Activated CD4-positive, CD25-positive, alpha-beta regulatory T cell (primary cell): ENCODE measurements around the gene ORAI3.
A peak's percentile ranks its signal among the peaks of the same experiment; 100 is the strongest.

Source experiments
- DNase-seq, 4 experiments: peaks; one replicate each; lab custom pipeline; 2025; lab: John Stamatoyannopoulos, UW

Gene ORAI3

DNA sequence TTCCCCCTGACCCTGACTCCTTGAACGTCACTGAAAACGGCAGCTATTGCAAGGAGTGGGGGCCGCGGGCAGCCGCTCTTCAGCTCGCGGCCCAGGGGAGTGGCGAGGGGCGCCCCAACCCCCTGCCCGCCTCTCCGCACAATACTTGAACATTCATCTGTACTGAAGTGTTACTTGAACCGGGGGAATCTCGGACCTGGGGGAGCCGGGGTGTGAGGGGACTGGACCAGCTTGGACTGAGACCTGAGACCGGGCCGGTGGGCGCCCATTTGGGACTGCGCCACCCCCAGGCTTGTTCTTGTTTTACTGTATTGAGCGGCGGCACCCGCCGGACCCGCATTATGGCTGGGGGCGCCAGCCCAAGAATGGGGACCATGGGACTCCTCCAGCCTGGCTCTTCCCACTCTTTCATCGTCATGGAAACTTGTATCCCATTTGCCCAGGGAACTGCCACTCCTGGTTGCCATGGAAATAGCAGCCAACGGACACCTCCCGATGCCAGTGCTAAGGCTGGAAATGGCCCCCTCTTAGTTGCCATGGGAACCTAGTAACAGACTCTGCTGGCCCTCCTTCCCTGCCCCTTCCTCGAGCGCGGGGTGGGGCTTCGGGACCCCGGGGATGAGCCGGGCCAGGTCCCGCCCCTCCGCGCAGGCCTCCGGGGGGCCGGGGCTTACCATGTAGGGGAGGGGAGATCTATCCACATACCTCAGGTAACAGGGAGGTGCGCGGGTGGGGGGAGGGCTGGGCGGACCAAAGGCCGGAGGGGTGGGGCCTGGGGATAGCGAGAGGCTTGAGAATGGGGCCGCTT, 805 bp upstream of the ORAI3 start:
- DNase-seq: no peak

DNA sequence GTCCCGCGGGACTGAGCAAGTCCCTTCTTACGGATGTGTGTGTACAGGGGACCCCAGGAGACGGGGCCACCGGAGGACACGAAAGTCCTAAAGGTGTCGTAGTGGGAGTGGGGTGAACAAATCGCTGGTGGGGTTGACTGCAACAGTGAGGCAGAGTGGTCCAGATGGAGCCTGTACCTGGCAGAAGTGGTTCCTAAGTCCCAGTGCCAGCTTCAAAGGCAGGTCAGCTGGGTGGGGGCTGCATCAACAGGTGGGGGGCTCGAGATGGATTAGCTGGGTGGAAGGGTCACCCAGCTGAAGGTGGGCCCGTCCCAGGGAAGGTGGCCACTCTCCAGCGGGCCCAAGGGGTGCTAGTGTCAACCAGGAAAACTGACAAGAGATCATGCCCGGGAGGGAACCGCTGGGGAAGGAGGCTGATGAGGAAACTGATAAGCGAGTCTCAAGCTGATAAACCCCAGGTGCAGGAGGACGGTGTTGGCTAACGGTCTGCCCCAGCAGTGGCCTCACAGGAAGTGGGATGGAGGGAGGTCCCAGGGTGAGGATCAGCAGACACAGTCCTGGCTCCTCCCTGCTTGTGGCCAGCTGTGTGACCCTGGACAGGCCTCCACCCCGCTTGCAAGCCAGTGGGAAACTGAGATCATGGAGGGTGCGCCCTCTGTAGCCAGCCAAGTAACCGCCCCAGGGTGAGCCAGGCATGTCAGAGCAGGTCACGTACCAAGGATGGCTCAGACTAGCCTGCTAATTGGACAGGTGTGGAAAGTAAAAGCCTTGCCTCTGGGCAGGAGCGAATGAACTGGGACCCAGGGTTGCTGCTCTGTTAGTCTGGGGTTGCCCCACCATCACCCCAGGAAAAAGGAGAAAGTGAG, 1.0 kb downstream of the ORAI3 start:
- DNase-seq: no peak

DNA sequence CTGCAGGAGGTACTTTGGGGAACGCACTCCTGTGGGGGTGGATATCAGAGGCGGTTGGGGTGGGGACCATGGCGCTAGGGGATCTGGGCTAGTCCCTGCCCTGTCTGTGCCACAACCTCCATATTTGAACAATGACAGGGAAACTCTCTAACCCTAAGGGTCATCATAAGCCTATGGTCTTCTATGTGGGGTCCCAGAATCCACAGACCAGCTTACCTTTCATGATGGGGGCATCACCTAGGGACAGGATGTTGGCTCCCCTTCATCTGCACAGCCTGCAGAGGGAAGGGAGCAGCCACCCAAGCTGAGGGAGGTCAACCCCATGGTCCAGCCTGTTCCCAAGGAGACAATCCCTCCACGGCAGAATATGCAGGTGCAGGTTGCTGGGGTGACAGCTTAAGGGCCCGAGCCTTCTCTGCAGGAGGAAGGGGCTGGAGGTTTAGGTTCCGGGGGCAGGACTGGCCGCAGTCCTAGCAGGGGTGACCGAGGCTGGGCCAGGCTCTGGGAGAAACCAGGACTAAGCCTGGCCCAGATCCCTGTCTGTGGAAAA, 1.7 kb downstream of the ORAI3 start:
- DNase-seq: no peak

DNA sequence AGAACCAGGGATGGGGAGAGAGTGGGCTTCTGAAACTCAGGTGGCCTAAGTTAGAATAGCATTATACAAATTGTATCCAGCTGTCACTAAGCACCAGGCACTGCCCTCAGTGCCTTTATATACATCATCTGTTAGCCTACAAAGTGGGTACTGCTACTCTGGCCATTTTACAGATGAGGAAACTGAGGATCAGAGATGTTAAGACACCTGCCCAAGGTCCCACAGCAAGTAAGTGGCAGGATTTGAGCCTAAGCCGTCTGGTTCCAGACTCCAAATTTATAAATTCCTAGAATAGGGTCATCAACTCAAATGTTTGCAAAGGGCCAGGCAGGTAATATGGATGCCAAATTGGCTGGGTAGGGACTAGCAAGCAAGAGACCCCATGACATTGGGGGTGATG, 2.3 kb downstream of the ORAI3 start:
- no peak for DNase-seq

DNA sequence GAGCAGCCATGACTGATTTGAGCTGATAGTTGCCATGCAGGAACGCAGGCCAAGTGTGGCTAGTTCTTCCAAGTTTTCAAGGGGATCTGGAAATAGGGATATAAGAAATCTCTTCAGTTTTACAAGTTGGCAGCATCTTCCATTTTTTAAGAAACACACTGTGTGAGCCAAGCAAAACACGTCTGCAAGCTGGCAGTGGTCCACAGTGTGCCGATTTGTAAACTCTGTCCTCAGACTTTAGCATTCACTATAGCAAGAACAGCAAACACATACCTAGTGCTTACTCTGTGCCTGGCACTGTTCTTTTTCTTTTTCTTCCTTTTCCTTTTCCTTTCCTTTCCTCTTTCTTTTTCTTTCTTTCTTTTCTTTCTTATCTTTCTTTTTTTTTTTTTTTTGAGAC, 2.9 kb downstream of the ORAI3 start:
- DNase-seq: no peak

DNA sequence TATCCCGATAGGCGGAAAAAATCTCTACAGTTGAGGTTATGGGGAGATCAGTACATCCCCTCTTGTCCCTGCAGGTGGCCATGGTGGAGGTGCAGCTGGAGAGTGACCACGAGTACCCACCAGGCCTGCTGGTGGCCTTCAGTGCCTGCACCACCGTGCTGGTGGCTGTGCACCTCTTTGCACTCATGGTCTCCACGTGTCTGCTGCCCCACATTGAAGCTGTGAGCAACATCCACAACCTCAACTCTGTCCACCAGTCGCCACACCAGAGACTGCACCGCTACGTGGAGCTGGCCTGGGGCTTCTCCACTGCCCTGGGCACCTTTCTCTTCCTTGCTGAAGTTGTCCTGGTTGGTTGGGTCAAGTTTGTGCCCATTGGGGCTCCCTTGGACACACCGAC, 4.2 kb downstream of the ORAI3 start:
- DNase-seq: no peak

DNA sequence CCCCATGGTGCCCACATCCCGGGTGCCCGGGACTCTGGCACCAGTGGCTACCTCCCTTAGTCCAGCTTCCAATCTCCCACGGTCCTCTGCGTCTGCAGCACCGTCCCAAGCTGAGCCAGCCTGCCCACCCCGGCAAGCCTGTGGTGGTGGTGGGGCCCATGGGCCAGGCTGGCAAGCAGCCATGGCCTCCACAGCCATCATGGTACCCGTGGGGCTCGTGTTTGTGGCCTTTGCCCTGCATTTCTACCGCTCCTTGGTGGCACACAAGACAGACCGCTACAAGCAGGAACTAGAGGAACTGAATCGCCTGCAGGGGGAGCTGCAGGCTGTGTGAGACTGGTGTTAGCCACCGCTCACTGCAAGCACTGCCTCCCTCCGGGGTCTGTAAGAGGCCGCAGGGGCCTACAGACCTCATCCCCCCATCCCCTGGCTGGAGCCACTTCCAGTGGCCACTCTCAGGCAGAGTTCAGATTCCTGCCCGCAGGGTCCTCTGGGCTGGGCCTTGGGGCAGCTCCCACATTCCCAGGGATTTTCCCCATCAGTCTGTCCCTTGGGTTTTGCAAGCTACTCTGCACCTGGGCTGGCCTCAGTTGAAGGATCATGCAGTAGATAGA, 4.8 kb downstream of the ORAI3 start:
- DNase-seq: peak; percentile 16 to 40 (median 18)

DNA sequence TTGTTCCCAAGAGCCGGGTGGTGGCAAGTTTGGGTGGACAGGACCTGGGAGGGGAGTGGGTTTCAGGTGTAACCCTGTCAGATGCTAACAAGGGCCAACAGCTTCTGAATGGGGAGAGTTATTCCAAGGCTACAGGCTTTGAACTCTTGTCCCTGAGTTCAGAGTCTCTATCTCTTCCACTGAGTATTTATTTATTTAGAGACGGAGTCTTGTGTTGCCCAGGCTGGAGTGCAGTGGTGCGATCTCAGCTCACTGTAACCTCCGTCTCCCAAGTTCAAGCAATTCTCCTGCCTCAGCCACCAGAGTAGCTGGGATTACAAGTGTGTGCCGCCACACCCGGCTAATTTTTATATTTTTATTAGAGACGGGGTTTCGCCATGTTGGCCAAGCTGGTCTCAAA, 6.1 kb downstream of the ORAI3 start:
- DNase-seq: no peak

DNA sequence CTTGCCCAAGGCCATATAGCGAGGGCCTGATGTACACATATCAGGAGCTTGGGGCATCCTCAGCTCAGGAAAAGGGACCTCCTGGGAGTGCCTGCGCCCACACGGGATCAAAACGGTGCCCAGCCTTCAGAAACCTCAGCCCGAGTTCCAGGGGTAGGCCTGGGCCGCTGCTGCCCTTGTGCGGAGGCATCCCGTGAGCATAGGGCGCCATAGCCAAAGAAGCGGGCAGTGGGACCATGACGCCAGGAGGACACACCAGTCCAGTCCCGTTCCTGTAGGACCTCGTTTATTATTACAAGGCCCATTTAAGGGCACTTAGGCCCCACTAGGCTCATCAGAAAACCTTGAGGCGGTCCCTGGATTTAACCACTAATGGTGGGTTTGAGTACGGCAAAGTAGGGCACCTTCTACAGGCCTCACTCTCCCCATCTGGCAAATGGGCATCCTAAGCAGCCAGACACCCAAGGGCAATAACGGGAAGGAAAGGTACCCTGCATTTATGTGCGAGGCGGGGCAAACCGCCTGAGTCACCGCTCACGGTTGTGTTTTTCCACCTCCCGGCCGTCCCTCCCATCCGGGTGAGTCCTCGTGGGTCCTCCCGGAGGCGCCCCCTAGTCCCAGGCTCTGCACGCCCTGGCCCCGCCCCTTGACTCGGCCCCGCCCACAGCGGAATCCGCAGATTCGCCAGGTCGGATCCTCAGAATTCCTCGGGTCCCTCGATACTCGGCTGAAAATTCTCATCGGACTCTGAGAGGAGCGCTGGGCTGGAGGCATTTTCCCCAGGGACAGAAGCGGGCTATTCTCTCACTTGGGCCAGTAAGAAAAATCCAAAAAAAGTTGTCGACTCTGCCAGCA, 8.0 kb downstream of the ORAI3 start:
- DNase-seq: peak; percentile 61 to 86 (median 77)

DNA sequence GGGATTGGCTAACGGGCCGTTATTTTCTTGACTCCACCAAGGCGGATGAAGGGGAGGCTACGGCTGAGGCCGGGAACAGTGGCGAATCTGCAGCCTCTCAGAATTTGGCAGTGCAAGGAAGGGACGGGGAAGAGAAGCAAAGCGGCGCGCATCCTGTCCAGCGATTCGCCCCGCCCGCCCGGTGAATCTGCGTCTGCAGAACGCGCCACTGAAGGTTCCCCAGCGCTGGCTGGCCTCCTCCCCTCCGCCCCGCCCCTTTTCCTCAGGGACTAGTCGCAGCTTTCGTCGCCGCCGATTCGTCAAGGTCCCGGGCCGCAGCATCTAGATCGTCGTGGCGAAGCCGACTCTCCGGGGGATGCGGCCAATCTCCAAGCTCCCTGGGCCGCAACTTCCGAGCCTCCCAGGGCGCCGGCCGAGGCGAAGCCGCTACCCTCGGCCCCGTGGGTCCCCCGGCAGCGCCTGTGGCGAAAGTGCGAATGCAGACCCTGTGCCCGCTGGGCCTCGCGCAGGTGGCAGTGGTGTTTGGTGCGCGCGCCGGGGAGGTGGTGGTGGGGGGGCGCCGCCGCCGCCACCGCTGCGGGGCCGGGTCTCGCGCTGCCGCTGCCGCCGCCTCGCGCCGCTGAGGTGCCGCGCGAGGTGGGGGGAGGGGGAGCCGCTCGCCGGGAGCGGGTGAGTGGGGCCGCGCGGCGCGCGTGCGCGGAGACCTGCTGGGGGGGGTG, 8.7 kb downstream of the ORAI3 start, which contains the start of gene SETD1A:
Gene SETD1A, plus strand, starts transcription at position 299 of the 719 bp plus-strand sequence. CDS start 978 bp downstream, outside the sequence.
- peak; percentile 89 to 97 (median 96) for DNase-seq

DNA sequence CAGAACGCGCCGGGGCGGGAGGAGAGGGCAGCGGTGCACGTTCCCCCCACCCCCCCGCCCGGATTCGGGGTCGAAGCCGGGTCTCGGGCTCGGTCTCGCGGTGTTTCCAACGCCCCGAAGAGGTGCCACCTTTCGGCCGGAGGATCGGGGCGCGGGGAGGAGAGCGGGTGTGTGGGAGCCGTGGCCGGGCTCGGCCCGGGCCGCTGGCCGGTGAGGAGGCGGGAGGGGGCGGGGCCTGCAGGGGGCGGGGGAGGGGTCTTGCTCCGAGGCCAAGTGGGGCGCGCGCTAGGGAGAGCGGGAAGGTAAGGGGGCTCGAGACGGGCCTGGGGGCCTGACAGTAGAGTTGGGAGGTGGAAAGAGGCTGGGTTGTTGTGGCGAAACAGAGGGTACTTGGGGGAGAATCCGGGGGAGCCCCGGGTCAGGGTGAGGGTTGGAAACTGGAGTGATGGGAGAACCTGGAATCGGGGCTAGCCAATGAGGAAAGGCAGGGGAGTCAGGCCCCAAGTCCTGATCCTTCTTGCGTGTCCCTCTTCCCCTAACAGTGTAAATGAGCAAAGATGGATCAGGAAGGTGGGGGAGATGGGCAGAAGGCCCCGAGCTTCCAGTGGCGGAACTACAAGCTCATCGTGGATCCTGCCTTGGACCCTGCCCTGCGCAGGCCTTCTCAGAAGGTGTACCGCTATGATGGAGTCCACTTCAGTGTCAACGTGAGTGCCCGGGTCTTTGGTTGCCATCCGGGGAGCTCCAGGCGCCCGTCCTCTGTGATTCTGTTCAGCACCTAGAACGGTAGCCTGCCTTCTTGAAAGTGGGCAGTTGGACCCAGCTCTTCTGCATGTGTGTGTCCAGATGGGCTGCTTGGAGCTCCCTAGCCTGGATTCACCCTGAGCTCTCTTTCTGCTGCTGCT, 9.6 kb downstream of the ORAI3 start:
- no peak for DNase-seq

DNA sequence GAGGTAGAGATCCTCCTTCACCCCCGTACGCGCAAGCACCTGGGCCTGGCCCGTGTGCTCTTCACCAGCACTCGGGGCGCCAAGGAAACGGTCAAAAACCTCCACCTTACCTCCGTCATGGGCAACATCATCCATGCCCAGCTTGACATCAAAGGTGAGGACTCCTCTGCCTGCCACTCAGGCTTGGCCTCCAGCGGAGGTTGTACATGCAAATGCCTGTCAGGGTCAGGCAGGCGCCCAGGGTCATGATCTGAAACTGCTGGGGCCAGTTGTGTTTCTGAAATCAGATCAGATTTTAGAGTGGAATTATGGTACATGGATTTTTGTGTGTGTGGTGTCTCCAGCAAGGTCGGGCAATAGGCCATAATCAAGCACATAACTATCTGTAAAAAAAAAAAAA, 12.5 kb downstream of the ORAI3 start:
- DNase-seq: no peak

DNA sequence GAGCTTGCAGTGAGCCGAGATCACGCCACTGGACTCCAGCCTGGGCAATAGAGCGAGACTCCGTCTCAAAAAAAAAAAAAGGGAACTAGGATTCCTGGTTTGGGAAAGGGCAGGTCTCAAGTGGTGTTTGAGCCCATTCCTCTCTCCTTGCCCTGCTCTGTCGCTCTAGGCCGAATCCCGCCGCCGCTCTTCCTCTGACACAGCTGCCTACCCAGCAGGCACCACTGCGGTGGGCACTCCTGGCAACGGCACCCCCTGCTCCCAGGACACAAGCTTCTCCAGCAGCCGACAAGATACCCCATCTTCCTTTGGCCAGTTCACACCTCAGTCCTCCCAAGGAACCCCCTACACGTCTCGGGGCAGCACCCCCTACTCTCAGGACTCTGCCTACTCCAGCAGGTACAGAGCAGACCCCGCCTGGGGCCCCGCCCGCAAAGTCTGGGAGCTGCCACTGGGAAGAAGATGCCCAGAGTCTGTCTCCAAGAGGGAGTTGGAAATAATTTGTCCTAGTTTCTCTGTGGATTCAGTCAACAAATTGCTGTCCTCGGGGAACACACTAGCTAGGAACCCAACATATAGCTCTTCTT, 15.2 kb downstream of the ORAI3 start:
- no peak for DNase-seq

DNA sequence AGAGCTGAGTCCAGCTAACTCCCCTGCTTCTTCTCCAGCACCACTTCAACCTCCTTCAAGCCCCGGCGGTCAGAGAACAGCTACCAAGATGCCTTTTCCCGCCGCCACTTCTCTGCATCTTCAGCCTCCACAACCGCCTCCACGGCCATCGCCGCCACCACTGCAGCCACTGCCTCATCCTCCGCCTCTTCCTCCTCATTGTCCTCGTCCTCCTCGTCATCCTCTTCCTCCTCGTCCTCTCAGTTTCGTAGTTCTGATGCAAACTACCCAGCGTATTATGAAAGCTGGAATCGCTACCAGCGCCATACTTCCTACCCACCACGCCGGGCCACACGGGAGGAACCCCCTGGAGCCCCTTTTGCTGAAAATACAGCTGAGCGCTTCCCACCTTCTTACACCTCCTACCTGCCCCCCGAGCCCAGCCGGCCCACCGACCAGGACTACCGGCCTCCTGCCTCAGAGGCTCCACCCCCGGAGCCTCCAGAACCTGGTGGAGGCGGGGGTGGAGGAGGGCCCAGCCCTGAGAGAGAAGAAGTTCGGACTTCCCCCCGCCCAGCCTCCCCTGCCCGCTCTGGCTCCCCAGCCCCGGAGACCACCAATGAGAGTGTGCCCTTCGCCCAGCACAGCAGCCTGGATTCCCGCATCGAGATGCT, 15.8 kb downstream of the ORAI3 start:
- no peak for DNase-seq

DNA sequence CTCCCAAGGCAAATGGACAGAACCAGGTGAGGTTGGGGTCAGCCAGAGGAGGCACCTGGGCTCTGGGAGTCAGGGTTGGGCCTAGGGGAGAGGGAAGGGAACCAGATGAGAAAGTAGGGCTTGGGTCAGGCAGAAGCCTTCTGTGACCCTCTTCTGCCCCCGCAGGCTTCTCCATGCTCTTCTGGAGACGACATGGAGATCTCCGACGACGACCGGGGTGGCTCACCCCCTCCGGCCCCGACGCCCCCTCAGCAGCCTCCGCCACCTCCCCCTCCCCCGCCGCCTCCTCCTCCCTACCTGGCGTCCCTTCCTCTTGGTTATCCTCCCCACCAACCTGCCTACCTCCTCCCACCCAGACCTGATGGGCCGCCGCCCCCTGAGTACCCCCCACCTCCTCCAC, 16.6 kb downstream of the ORAI3 start:
- no peak for DNase-seq

DNA sequence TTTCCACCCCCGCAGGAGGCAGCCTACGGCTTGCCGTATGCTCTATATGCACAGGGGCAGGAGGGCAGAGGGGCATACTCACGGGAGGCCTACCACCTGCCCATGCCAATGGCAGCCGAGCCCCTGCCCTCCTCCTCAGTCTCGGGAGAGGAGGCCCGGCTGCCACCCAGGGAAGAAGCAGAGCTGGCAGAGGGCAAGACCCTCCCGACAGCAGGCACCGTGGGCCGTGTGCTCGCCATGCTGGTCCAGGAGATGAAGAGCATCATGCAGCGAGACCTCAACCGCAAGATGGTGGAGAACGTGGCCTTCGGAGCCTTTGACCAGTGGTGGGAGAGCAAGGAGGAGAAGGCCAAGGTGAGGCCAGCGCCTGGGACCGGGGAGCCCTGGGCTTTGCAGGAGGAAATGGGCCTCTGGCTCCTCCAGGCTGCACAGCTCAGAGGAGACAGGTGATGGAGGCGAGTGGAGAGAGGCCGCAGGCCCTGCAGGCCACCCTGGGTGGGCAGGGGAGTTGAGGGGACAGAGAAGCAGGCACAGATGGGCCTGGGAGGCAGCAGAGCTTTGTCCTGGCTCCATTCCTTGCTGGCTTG, 17.3 kb downstream of the ORAI3 start:
- no peak for DNase-seq

DNA sequence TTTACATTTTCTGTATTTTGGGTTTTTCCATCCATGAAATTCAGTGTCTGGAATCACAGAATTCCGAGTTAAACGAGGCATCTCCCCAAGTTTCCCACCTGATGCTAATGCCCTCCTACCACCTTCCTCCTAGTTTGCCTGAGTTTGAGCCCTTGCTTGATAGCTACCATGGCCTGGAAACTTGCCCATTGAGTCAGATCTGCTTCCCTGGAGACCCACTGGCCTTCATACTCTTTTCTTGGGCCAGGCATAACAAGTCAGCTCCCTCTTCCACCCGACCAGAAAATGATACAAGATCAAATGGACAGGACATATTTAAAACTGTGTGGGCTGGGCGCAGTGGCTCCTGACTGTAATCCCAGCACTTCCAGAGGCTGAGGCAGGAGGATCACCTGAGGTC, 18.9 kb downstream of the ORAI3 start:
- no peak for DNase-seq

DNA sequence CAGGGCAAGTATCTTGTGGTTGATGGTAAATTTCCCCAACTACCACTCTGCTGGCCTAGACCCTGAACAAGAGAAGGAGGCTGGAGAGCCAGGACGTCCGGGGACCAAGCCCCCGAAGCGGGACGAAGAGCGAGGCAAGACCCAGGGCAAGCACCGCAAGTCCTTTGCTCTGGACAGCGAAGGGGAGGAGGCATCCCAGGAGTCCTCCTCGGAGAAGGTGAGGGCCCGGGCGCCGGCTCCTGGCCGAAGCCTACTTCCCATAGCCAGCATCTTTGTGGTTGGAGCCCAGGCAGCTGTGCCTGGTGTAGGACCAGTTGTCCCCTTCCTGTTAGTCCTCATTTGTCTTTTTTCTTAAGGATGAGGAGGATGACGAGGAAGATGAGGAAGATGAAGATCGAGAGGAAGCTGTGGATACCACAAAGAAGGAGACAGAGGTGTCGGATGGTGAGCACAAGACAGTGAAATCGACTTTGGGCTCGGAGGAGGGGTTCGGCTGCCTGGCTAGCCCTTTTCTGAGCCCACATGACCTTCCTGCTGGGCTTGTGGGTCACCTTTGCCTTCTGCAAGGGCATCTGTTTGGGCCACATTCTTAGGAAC, 20.5 kb downstream of the ORAI3 start:
- no peak for DNase-seq
